ENCODE data around the gene RPN1. TPM values are rescaled to one million over a fixed set of nuclear protein-coding genes. Genes with fewer than 3 reads are reported as not detected.

The RPN1 gene
- total RNA-seq, 6 experiments from 2014 or later, result 94.4 to 244 (median 190) TPM

DNA sequence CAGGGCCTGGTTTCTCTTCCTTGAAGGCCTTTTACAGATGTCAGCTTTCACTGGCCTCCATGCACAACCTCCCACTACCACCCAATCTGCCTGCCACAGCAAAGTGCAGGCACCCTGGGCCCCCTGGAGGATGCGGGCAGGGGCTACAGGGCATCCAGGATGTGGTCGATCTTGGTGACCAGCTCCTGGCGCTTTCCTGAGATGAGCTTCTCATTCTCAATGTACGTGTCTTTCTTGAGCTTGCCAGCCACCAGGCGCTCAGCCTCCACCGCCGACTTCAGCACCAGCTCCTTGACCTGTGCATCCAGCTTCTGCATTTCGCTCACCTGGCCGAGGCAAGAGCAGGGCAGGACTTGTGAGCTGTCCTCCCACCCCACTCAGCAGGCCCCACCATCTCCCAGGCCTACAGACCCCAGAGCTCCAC lies 30.3 kb downstream of the RPN1 start:
- peaks cover 9 to 56% (median 32%) of the 10 kb centered on the region in 4 donors for H3K36me3 ChIP-seq
- H3K27ac ChIP-seq, result no peak overlapping the region
- intact Hi-C loops (cut with DNase I), result no loop called here
- TF ChIP-seq CTCF (IDR thresholded peaks at IDR 0.05) (no peak), POLR2A (IDR thresholded peaks at IDR 0.05) (no peak)
- peaks cover 0 to 18% (median 5%) of the 10 kb centered on the region in 4 donors for H3K4me1 ChIP-seq
- no peak for ATAC-seq
- DNase-seq, result no peak
- H3K4me3 ChIP-seq, result no peak overlapping the region
- 90% methylated on average over 2 of the region's 9 CpGs for WGBS (ENCODE audit: insufficient coverage, low coverage, low lambda C conversion rate, missing lambda C conversion rate)
- no peaks in the 10 kb centered on the region for H3K9me3 ChIP-seq
- no peaks in the 10 kb centered on the region for H3K27me3 ChIP-seq

- no peak for DNase-seq
- 66% methylated on average over 5 of the region's 7 CpGs for WGBS (ENCODE audit: insufficient coverage, low coverage, low lambda C conversion rate, missing lambda C conversion rate)
- TF ChIP-seq POLR2A (IDR thresholded peaks at IDR 0.05), result no peak
- no peak for TF ChIP-seq CTCF (IDR thresholded peaks at IDR 0.05)
- Histone ChIP-seq H3K4me1 (peaks cover 0 to 18% (median 5%) of the 10 kb centered on the region in 4 donors), H3K4me3 (no peak overlapping the region), H3K27me3 (no peaks in the 10 kb centered on the region), H3K27ac (no peak overlapping the region), H3K36me3 (peaks cover 0 to 46% (median 27%) of the 10 kb centered on the region in 4 donors), H3K9me3 (no peaks in the 10 kb centered on the region)
- ATAC-seq, result no peak
- intact Hi-C loops (cut with DNase I), result no loop called here
Observed at GRCh38 chr3:128619146-128619890, 31.3 kb downstream of the RPN1 start.

DNA sequence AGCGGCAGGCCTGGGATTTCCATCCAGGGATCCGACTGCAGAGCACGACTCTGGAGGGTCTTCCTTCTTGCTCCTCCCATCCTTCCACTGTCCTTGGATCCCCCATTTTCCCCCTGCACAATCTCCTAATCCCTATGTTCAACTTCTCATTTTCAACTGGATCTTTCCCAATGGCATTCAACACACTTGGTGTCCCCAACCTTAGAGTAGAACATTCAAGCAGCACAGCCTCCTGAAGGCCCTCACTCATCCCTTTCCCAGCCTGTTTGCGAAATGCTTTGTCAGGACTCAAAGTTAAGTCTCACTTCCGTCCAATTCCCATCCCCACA lies 32.3 kb downstream of the RPN1 start:
- peaks cover 0 to 40% (median 25%) of the 10 kb centered on the region in 4 donors for H3K36me3 ChIP-seq
- H3K9me3 ChIP-seq, result no peaks in the 10 kb centered on the region
- H3K4me3 ChIP-seq, result peak overlapping the region; percentile 68 to 87 (median 71)
- no peak for DNase-seq
- 31% methylated on average over 3 of the region's 5 CpGs for WGBS (ENCODE audit: insufficient coverage, low coverage, low lambda C conversion rate, missing lambda C conversion rate)
- peaks cover 0 to 13% (median 5%) of the 10 kb centered on the region in 4 donors for H3K4me1 ChIP-seq
- peak overlapping the region; percentile 80 to 86 (median 85) for H3K27ac ChIP-seq
- no peak for TF ChIP-seq POLR2A (IDR thresholded peaks at IDR 0.05)
- TF ChIP-seq CTCF (IDR thresholded peaks at IDR 0.05), result no peak
- ATAC-seq, result no peak
- intact Hi-C loops (cut with DNase I), result no loop called here
- no peaks in the 10 kb centered on the region for H3K27me3 ChIP-seq

GRCh38 chr3:128617557-128618397 lies 32.8 kb downstream of the RPN1 start:
- DNase-seq, result peak; percentile 98 to 99 (median 98)
- WGBS (ENCODE audit: insufficient coverage, low coverage, low lambda C conversion rate, missing lambda C conversion rate), result 0% methylated on average over 14 of the region's 61 CpGs
- Histone ChIP-seq H3K36me3 (peaks cover 0 to 34% (median 22%) of the 10 kb centered on the region in 4 donors), H3K27ac (peak overlapping the region; percentile 80 to 86 (median 85)), H3K4me3 (peak overlapping the region; percentile 68 to 87 (median 71)), H3K4me1 (peaks cover 0 to 10% (median 5%) of the 10 kb centered on the region in 4 donors), H3K27me3 (no peaks in the 10 kb centered on the region), H3K9me3 (no peaks in the 10 kb centered on the region)
- TF ChIP-seq CTCF (IDR thresholded peaks at IDR 0.05) (peak; percentile 94 to 98 (median 96)), POLR2A (IDR thresholded peaks at IDR 0.05) (peak; percentile 33)
- ATAC-seq, result peak; percentile 94 to 97 (median 94)
- intact Hi-C loops (cut with DNase I), result no loop called here
